ENCODE results near the gene CDH22.

CDH22 gene

DNA sequence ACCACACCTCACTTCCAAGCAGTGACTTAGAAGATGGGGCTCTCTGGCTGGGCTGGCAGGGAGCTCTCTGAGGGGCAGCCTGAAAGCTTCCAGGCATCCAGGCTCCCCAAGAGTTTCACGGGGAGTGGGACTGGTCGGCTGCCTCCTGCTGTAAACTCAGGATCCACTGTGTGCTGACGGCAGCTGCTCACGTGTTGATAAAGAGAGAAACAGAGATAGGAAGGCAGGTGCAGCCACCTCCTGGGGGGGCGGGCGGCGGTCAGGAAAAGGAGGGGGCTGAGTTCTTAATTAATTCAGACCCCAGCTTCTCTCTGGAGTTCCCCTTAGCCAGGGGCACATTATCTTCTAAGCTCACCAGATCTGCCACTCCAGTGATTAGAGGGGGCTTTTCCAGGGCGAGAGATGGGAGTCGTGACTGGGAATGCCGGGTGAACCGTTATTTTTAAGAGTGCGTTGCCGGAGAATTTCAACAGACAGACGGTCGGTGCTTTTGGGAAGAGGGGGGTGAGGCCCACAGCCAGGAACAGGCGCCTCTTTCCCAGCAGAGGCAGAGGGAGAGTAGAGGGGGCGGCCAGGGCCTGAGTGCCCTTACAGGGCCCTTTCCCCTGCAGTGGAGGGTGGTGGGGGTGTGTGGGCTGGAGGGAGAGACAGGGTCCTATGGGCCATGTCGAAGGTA is 119.3 kb downstream of the CDH22 start:
- DNase-seq, result no peak

DNA sequence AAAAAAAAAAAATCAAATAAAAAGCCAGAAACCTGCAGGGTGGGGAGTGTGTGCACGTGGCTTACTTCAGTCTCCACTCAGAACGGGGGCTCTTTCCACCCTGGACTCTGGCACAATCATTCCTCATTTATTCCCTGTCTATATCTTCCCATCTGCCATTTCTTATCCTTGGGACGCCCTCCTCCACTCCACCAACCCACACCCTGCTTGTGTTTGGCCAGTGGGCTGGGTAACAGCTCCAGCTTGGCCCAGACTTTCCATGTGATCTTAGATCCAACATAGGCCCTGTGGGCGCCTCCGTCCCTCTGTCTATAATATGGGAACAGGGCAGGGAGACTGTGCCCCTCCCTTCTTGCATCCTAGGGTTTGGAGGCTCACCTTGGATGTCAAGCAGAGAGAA is 122.1 kb downstream of the CDH22 start:
- DNase-seq, result no peak

DNA sequence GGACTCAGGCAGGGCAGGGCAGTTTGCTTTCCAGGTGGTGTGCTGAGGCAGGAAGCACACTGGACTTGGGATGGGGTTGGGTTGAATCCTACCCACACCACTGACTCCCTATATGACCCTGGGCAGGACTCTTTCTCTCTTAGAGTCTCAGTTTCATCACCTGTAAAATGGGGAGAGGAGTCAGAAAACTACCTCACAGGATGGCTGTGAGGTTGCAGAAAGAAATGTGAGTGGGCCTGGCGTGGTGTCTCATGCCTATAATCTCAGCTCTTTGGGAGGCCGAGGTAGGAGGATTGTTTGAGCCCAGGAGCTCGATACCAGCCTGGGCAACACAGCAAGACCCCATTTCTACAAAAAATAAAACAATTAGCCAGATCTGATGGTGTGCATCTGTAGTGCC is 122.9 kb downstream of the CDH22 start:
- DNase-seq, result no peak

DNA sequence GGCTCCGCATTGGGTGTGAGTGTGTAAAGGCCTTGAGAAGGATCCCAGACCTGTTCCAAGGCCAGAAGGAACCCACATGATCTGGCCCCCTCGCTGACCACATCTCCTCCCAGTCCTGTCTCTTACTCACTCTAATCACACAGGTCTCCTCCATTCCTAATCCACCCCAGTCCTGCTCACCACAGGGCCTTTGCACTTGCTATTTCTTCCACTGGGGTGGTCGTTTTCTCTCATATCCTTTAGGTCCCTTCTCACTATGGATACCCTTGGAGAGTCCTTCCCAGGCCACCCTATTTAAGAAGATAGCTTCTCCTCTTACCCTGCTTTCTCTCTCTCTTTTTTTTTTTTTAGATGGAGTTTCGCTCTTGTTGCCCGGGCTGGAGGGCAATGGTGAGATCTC is 124.5 kb downstream of the CDH22 start:
- DNase-seq, result no peak

DNA sequence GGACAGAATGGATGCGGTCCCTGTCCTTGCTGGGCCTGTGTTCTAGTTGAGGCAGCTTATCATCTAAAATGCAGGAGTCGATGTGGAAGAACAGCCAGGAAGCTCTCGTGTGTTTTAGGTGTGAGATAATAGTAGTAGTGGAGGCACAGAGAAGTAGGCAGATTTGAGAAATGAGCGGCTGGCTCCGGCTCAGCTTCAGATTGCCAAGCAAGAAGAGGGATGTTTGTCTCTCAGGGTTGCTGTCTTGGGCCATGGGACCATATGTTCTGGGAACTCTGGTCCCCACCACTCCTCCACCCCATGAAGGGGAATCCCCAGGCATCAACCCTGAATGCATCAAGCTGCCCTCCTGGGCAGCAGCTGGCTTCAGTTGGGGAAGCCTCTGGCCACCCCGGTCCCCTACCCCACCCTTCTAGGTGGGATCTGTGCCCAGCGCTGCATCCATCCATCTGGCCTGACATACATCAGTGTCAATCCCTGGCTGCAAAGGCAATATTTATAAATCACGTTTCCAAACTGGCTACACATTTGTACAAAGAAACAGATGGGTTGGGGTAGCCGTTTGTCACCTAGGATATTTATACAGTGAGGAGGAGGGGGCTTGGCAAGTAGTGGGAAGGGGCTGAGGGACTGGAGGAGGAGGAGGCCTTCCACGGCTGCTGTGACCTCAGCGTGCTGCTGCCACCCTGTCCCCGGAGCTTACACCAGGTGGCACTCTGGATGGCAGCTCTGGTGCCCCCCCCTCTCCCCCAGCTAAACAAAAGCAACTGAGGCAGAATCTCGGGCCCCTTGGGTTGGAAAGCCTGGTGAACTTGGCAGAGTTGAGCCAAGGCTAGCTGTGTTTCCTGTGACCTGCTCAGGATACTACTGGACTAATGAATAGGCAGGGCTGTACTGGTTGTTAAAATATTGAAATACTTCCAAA is 125.8 kb downstream of the CDH22 start:
- no peak for DNase-seq

DNA sequence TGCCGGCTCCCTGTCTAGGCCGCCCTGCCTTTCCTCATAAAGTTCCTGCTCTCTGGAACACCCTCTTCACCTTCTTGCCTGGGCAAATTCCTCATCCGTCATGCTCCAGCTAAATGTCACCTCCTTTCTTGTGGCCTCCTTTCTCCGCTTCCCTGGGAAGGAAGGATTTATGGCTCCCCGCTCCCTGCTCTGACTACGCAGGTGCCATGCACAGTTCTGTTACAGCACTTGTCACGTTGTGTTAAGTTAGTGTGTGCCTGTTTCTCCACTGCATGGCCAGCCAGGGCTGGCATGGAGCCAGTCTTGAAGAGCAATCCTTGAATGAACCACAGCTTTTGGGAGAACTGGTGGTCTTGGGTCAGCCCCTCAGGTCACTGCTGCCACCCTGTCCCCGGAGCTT is 128.4 kb downstream of the CDH22 start:
- no peak for DNase-seq

DNA sequence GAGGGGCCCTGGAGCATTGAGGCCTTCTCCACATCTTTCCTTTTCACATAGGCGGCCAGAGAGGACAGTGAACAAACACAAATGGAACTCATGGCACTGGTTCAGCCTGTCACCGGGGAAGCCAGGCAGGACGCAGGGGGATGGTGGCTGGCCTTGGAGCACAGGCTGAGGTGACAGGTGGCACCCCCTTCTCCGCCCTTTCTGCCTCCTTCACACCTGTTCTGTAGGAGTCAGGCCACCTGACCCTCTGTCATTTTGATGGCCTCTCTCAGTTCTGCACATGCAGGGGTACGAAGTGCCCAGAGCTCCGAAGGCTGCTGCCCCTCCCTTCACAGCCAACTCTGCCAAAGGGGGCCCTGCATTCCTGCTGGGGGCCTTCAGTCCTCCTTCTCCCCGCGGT is 129.4 kb downstream of the CDH22 start:
- DNase-seq, result no peak

DNA sequence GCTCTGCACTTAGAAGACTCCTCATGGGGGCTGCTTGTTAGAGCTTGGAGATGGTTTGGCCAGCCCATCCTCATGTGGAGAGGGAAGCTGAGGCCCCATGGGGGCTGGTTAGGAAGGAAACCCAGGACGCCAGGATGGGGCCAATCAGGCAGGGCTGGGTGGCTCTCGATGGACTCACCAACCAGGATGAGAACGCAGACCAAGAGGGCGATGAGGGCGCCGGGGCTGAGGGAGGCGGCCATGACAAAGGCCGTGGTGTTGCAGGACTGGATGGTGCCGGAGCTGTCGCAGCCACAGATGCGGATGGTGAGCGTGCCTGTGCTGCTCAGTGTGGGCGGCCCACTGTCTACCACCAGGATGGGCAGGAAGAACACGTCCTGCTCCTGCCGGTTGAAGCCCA is 130.5 kb downstream of the CDH22 start:
- DNase-seq, result no peak

DNA sequence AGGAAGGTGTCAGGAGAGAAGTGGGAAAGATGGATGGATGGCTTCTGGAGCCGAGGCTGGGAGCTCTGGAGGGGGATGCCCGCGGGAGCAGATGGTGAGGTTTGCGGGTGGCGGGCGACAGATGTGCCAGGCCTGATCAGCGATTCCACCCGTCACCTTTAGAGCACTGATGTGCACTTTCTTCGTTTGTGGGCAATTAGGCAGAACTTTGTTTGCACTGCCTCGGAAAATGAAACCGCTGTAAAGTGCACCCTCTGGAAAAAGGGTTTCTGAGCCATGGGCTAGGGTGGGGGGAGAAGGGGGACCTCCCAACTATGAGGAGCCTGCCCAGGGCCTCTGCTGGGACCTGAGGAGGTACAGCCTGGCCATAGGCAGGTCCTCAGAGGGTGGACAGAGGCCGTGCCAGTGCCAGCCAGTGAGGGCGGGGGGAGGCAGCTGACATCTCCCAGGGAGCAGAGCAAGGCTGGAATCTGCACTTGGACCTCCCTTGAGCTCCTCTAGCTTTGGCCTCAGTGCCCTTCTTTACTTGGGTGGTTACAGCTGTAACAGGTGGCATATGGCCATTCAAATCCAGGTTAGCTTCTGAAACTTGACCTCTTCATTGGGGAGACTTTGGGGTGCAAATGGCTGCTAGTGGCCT is 131.4 kb downstream of the CDH22 start:
- DNase-seq, result no peak

DNA sequence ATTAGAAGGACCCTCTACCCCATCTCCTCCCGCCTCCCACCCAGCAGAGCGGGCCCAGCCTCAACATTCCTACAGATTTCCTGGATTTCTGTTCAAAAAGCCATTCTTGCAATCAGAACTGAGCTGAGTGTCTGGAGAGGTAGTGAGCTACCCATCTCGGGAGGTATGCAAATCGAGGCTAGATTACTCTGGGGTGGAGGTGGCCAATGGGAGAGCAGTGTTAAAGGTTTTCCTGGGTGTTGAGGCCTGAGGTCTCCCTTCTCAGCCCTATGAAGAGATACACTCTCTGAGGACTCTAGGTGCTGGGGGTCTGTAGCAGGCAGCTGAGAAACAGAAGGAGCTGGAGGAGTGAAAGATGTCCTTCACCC is 133.2 kb downstream of the CDH22 start:
- no peak for DNase-seq

DNA sequence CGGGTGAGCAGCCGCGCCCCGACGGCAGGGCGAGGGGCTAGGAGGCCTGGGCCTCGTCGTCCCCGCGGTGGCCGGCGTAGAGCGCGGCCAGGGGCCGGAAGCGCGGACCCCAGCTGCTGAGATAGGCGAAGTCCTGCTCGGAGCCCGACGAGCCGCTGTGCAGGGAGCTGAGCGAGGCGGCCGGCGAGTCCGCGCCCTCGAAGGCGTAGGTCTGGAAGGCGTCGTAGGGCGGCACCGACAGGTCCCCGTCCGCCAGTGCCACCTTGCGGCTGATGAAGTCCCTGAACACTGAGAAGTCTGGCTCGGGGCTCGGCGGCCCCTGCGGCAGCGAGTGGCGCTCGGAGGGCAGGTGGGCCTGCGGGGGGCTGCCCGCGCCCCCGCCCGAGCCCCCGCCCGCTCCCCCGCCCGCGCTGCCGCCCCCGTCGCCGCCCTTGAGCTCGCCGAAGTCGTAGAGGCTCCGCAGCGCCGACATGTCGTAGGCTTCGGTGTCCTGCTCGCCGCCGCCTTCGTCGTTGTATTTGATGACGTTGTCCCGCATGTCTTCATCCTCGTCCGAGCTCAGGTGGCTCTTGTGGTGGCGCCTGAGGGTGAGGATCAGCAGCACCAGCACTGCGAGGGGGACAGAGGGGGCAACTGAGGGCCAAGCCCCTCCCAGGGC is 133.7 kb downstream of the CDH22 start:
- DNase-seq, result peak; percentile 77 to 82

DNA sequence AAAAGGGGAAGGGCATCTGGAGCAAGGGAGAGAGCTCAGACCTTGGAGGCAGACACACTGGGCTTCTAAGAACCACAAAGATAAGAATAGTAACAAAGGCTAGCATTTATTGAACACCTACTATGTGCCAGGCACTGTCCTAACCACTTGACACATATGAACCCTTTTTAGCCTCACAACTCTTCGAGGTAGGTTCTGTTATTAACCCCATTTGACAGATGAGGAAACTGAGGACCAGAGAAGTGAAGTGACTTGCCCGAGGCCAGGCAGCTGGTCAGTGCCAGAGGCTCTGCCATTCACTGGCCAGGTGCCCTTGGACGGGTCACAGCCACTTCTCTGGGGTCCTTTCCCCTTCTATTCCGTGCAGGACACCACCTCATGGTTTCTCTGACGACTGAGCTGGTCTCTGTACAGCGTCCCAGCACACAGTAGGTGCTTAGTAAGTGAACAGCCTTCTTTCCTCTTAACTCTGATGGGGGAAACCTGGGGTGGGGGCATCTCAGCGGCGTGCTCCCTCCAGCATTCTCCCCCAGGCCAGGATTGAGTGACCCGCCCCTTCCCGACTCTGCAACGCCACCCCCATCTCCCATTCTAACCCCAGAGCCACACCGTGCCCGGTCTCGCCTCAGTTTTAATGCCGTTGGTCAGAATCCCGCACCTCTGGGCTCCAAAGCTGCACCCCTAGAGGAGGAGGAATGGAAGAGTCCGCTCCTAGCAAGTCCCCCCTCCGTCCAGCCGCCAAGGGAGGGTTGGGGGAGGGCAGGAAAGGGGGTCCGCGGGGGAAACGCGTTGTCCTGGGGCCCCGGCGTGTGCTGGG is 134.4 kb downstream of the CDH22 start:
- no peak for DNase-seq

DNA sequence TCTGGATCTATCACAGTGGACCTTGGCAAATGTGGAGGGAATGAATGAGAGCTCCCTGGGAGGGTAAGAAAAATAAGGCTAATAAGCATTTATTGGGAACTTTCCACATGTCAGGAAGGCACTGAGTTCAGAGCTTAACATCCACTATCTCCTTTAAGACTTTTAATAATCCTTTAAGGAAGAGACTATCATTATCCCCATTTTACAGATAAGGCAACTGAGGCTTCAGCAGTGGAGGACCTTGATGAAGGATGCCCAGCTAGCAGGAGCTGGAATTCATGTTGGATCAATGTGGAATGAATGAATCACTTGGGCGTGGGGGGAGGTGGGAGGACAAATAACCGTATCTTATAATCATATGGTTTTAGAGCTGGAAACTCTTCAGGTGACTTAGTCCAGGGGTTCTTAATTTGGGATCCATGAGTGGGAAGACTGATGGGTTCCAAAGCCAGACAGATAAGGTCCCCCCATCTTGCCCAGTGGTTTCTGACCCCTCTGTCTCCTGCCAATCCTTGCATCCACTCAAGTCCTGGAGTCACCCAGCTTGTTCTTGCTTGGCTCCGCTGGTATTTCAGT is 135.2 kb downstream of the CDH22 start:
- no peak for DNase-seq

DNA sequence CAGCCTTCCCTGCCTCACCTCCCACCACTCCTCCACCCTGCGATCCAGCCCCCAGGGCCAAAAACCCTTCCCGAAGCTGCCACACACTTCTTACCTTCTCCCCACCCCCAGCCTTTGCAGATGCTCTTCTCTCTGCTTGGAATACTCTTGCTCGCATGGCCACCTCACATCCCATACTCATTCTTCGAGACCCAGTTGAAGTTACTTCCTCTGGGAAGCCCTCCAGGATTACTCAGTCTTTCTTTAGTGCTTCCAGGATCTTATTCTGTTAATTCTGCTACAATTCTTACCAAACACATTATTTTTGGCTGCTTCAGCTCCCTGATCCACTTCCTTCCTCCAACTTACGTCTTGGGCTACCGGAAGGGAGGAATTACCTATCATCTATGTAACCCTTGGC is 135.8 kb downstream of the CDH22 start:
- no peak for DNase-seq

DNA sequence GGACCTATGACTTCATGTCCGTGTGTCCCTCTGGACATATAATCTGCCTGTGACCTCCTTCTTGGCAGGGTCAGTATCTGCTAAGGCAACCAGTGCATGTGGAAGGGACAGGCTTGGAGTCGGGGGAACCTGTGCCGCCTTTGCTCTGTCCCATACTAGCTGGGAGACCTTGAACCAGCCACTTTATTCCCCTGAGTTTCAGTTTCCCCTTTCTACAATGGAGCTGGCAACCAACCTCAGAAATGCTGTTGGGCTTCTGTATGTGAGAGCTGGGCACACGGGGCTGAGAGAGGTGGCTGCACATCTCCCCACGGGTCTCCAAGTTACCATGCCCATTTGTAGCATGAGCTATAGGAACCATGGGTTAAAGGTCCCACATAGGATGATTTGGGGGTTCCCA is 136.4 kb downstream of the CDH22 start:
- DNase-seq, result no peak

DNA sequence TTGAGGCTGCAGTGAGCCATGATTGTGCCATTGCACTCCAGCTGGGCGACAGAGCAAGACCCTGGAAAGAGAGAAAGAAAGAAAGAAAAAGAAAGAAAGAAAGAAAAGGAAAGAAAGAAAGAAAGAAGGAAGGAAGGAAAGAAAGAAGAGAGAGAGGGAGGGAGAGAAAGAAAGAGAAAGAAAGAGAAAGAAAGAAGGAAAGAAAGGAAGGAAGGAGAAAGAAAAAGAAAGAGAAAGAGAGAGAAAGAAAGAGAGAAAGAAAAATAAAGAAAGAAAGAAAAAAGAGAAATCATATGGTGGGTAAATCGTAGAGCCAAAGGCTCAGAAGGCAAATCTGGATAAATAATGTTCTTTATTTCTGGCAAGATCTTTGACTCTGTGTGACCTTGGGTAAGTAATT is 136.8 kb downstream of the CDH22 start:
- no peak for DNase-seq

DNA sequence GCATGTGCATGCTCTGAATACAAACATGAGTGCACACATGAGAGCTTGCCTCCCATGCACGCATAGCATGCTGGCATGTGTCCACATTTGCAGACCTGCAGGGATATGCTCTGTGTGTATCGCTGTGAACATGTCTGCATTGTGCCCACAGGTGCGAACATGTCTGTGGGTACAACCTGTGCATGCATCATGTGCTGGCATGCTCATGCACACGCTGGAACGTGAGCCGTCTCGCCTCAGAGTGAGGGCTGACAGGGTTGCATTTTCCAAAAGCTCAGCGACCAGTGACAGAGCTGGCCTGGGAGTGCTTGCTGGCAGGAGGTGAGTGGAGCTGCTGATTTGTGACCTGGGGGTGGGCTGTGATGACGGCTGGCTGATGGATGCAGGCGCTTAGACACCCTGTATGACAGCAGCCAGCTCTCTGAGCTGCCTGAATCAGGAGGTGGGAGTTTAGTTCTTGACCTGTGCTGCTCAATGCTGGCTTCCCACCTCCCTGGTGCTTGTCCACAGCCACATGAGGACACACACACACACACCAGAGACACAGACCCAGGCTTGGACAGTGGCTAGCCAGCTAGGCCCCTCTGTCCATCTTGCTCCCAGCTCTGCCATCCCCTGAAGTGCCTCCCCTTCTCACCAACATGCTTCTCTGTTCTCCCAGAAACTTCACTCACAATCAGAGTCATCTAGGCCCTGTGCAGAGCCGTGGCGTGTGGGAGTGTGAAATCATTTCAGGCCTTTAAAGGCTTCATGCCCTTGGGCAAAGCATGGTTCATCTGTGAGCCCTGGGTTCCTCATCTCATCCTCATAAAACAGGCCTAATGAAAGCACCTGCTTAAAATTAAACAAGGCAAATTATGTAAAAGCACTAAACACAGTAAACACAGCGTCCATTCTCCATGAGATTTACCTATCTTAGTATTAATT is 138.8 kb downstream of the CDH22 start:
- DNase-seq, result no peak

DNA sequence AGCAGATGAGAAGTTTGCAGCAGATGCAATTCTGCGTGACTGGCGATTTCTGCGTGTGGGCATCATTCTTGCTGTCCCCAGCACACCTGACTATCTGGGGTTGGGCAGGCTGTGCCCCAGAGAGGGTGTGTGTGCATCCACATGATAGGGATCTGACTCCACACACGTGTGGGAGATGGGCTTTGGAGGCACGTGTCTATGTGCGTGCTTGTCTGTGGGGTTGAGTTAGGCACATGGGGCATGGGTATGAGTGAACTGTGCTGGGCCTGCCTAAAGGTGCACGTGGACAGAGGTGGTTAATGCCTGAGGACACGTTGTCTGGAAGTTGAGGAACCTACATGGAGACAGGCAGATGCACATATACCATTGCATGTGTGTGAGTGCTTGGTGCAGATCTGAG is 139.9 kb downstream of the CDH22 start:
- no peak for DNase-seq

DNA sequence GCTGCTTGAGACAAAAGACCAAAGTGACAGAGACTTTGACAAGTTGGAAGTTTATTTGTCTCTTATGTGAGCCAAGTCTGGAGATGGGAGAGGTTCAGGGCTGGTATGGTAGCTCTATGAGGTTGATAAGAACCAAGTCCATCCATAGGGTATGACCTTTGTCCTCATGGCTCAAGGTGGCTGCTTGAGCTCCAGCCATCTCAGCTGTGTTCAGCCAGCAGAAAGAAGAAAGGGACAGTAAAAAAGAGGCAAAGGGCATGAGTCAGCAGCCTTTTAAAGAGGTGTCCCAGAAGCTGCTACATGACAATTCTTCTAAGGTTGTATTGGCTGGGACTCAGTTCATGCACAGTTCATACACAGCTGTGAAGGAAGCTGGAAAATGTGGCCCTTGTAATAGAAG is 141.2 kb downstream of the CDH22 start:
- no peak for DNase-seq

DNA sequence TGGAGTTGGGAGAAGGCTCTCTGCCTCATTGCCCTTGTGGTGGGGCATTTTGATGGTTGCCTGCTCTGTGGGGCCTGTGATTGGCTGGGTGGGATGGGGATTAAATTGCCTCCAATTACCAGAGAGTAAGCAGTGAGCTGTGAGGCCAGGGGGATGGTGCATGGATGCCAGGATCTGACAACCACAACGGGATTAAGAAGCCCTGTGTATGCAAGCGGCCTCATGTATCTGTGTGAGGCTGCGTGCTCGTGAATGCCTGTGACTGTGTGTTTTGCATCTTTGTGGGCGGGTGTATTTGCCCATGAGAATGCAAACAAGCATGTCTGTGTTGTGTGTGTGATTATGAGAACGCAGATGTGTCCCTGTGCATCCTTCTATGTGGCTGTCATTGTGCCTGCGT is 144.0 kb downstream of the CDH22 start:
- DNase-seq, result no peak

DNA sequence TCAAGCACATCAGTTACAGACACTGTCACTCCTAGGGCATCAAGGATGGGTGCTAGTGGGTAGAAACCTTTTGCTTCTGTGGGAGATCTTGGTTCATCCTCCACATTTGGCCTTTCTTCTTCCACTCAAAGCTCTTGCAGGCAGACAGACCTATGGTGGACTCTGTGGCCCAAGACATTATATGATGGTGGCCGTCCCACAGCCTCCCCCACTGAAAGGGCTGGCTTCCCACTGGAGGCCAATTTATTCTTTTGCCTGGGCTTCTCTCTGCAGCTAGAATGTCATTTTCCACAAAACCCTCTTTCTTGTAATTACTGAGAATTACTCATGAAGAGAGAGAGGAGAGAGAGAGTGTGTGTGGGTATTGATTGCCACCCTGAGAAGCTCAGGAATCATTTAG is 146.4 kb downstream of the CDH22 start:
- DNase-seq, result no peak
